HepG2 (cell line): ENCODE measurements around the gene LRRC28. TPM values are rescaled to one million over a fixed set of nuclear protein-coding genes. Genes with fewer than 3 reads are reported as not detected.

Source experiments
- HNF4A ChIP-seq: sonication (generic); formaldehyde crosslinking; IDR thresholded peaks from 2 replicates; pipeline ENCODE4 v1.4.0; 2020; ENCODE audit warnings: missing genetic modification reagents
- KDM6A ChIP-seq: IDR thresholded peaks from 2 replicates; pipeline ENCODE4 v1.6.1; 2016; ENCODE audit warnings: low read depth
- MBNL3 ChIP-seq: fragments of 250-450 bp; sonication (Bioruptor Pico); conservative IDR thresholded peaks from 2 replicates; pipeline ENCODE4 v1.8.0; 2022; ENCODE audit warnings: mild to moderate bottlenecking, inconsistent platforms
- MEIS2 ChIP-seq: sonication (generic); formaldehyde crosslinking; IDR thresholded peaks from 2 replicates; pipeline ENCODE4 v1.9.0; 2021; ENCODE audit warnings: mild to moderate bottlenecking, missing genetic modification reagents
- PRDM4 ChIP-seq: sonication (generic); formaldehyde crosslinking; IDR thresholded peaks from 2 replicates; pipeline ENCODE4 v1.9.0; 2021; ENCODE audit warnings: missing genetic modification reagents, borderline replicate concordance
- RXRB ChIP-seq: IDR thresholded peaks from 2 replicates; pipeline ENCODE4 v1.6.1; 2016; ENCODE audit warnings: borderline replicate concordance, missing genetic modification reagents, missing compliant biosample characterization
- SAFB2 ChIP-seq: sonication (generic); formaldehyde crosslinking; IDR thresholded peaks from 2 replicates; pipeline ENCODE4 v1.5.1; 2020; ENCODE audit warnings: missing genetic modification reagents, low read depth, mild to moderate bottlenecking, borderline replicate concordance
- ZBTB43 ChIP-seq: sonication (generic); formaldehyde crosslinking; conservative IDR thresholded peaks from 2 replicates; pipeline ENCODE4 v1.4.0; 2020; ENCODE audit warnings: missing genetic modification reagents
- ZBTB44 ChIP-seq: sonication (generic); formaldehyde crosslinking; IDR thresholded peaks from 2 replicates; pipeline ENCODE4 v1.4.0; 2020; ENCODE audit warnings: missing genetic modification reagents
- ZKSCAN1 ChIP-seq: fragments of 150-350 bp; IDR thresholded peaks from 2 replicates; pipeline ENCODE4 v1.6.1; 2014; ENCODE audit warnings: low read length
- ZNF331 ChIP-seq: sonication (generic); formaldehyde crosslinking; IDR thresholded peaks from 2 replicates; pipeline ENCODE4 v1.4.0; 2020; ENCODE audit warnings: missing genetic modification reagents
- ZNF550 ChIP-seq: sonication (generic); formaldehyde crosslinking; IDR thresholded peaks from 2 replicates; pipeline ENCODE4 v1.4.0; 2020; ENCODE audit warnings: mild to moderate bottlenecking, missing genetic modification reagents, borderline replicate concordance
- ZNF574 ChIP-seq: sonication (generic); formaldehyde crosslinking; IDR thresholded peaks from 2 replicates; pipeline ENCODE4 v1.4.0; 2020; ENCODE audit warnings: missing genetic modification reagents
- ZNF7 ChIP-seq: IDR thresholded peaks from 2 replicates; pipeline ENCODE4 v1.6.1; 2016; ENCODE audit warnings: missing biosample characterization, missing genetic modification reagents
- polyA plus RNA-seq, 8 experiments: library from polyadenylated mRNA; depleted of rRNA in 3 of 8; stranded (reverse) in 7 of 8; unstranded in 1 of 8; fragments of >200 nt; fragmentation: Illumina TruSeq in 4 of 8; extraction: Trizol in 4 of 8; gene quantifications; 2 replicates each; pipeline versions ENCODE4 v1.2.1 to v1.2.3, GENCODE V29; 2011 to 2016; ENCODE audit warnings: low read depth in 4 of 8, missing spikeins in 1 of 8, mixed read lengths in 1 of 8; ENCODE audit not compliant: insufficient read depth in 1 of 8
- total RNA-seq, 5 experiments: library from RNA; depleted of rRNA; stranded (reverse); fragments of >200 nt; fragmentation: Illumina TruSeq; extraction: Trizol; gene quantifications; 2 replicates each; pipeline ENCODE4 v1.2.3, GENCODE V29; 2016; ENCODE audit warnings: low read depth in 1 of 5

Gene LRRC28
- total and polyA plus RNA-seq, 2 of the 13 experiments (the other 11 are each of a cell fraction or from before 2014, with no cell fraction given): 17.5 to 21.3 TPM

GRCh38 chr15:99385865-99386264, 134.6 kb downstream of the LRRC28 start (continued):
- TF ChIP-seq PRDM4 (CRISPR knock-in tag) (no peak), ZBTB44 (CRISPR knock-in tag) (no peak), KDM6A (CRISPR knock-in tag) (no peak), ZNF574 (no peak), MEIS2 (CRISPR knock-in tag) (0 out of 2 replicates have a peak, but pooled peaks have one; percentile 25), MBNL3 (no peak), ZBTB43 (CRISPR knock-in tag) (0 out of 2 replicates have a peak, but pooled peaks have one; percentile 32), RXRB (CRISPR knock-in tag) (peak; percentile 30; the same call in 1 of the 2 replicates), ZKSCAN1 (no peak), SAFB2 (CRISPR knock-in tag) (no peak), HNF4A (CRISPR knock-in tag) (peak; percentile 54), ZNF550 (no peak), ZNF331 (CRISPR knock-in tag) (peak; percentile 33; the same call in 1 of the 2 replicates), ZNF7 (no peak)
